OCI-LY1 (cell line): ENCODE measurements around the gene CDC42BPB.

Source experiments
- CTCF ChIP-seq: fragments of 200-600 bp; sonication (generic), shearing (Covaris generic); IDR thresholded peaks from 2 replicates; pipeline ENCODE4 v1.5.1; 2017; ENCODE audit warnings: mild to moderate bottlenecking, antibody characterized with exemption, low read length, moderate library complexity, mixed read lengths
- EZH2 ChIP-seq: fragments of 200-600 bp; sonication (generic), shearing (Covaris generic); IDR thresholded peaks from 2 replicates; pipeline ENCODE4 v1.8.0; 2017; ENCODE audit warnings: borderline replicate concordance, mixed run types, mild to moderate bottlenecking, antibody characterized with exemption, low read length, moderate library complexity, mixed read lengths

GRCh38 chr14:102977475-102977874 lies 79.9 kb downstream of the CDC42BPB start:
- TF ChIP-seq CTCF (no peak), EZH2 (no peak)
